ENCODE measurements around the gene ISM2.
"Not testable (repeated sequence)": the region's sequence is repeated elsewhere in the genome, so short reads cannot be mapped to it uniquely, and the experiment has no call there.

ISM2 gene

DNA sequence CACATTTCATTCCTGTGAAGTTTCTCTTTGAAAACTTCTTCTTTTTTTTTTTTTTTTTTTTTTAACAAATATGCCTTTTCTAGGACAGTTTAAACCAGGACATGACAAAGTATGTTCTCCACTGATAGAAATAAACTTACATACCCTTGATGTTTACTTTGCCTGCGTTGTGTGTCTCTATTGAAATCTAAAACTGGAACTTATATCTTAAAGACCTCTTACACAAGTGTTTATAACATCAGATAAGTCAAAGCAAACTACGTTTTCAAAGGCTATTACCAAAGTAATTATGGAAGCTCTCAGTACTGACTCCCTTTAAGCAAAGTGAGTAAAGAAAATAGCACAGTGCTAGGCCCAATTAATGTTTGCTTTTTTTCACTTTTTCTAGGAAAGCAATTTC, 30.6 kb upstream of the ISM2 start:
- Histone ChIP-seq H3K4me1 (ENCODE audit: control insufficient read depth, low read depth, low read length) (no peaks in the 10 kb centered on the region), H3K27ac (ENCODE audit: low read length) (no peak overlapping the region), H3K9me3 (ENCODE audit: control insufficient read depth, low read depth, low read length) (no peaks in the 10 kb centered on the region), H3K4me3 (ENCODE audit: low read length) (no peak overlapping the region), H3K9ac (ENCODE audit: low read length) (no peak overlapping the region), H3K36me3 (ENCODE audit: control insufficient read depth, low read depth, low read length) (no peaks in the 10 kb centered on the region), H3K27me3 (ENCODE audit: control insufficient read depth, insufficient read depth, low read length) (no peaks in the 10 kb centered on the region)

DNA sequence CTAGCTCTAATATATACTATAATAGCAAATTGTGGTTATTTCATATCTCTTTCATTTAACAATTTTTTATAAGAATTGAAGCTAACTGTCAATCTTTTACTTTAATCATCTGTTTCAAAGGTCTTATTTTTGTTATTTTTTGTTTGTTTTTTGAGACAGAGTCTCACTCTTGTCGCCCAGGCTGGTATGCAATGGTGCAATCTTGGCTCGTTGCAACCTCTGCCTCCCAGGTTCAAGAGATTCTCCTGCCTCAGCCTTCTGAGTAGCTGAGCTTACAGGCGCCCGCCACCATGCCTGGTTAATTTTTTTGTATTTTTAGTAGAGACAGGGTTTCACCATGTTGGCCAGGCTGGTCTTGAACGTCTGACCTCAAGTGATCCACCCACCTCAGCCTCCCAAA, 30.1 kb upstream of the ISM2 start:
- H3K27ac ChIP-seq (ENCODE audit: low read length); H3K9ac ChIP-seq (ENCODE audit: low read length); H3K36me3 ChIP-seq (ENCODE audit: control insufficient read depth, low read depth, low read length); H3K9me3 ChIP-seq (ENCODE audit: control insufficient read depth, low read depth, low read length); H3K27me3 ChIP-seq (ENCODE audit: control insufficient read depth, insufficient read depth, low read length); H3K4me3 ChIP-seq (ENCODE audit: low read length); H3K4me1 ChIP-seq (ENCODE audit: control insufficient read depth, low read depth, low read length): not testable (repeated sequence)

DNA sequence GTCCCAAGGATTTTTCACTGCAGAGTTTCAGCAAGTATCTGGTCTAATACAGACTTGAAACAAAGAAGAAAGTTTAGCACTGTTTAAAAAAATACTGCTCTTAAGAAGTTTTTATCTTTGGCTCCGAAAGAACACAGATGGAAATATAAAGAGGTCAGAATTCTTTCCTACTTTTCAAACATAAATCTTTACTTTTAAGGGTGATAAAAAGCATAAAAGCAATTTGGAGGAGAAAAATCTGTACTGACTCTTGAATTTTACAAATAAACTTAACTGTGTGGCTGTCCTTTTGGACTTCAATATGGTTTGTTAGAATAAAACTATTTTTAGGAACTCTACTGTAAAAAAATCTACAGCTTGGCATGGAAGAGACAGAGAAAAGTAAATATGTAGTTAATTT, 27.6 kb upstream of the ISM2 start:
- Histone ChIP-seq H3K27ac (ENCODE audit: low read length) (no peak overlapping the region), H3K36me3 (ENCODE audit: control insufficient read depth, low read depth, low read length) (no peaks in the 10 kb centered on the region), H3K9ac (ENCODE audit: low read length) (no peak overlapping the region), H3K27me3 (ENCODE audit: control insufficient read depth, insufficient read depth, low read length) (no peaks in the 10 kb centered on the region), H3K4me3 (ENCODE audit: low read length) (no peak overlapping the region), H3K9me3 (ENCODE audit: control insufficient read depth, low read depth, low read length) (no peaks in the 10 kb centered on the region), H3K4me1 (ENCODE audit: control insufficient read depth, low read depth, low read length) (no peaks in the 10 kb centered on the region)

DNA sequence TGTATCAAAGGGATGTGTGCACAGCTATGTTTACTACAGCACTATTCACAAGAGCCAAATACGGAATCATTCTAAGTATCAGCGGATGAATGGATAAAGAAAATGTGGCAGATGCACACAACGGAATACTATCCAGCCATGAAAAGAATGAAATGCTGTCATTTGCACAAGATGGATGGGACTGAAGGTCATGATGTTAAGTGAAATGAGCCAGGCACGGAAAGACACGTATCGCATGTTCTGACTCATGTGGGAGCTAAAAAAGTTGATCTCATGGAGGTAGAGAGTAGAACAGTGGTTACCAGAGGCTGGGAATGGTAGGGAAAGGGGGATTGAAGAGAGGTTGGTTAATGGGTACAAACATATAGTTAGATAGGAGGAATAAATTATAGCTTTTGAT, 25.9 kb upstream of the ISM2 start:
- H3K27me3 ChIP-seq (ENCODE audit: control insufficient read depth, insufficient read depth, low read length) = no peaks in the 10 kb centered on the region

DNA sequence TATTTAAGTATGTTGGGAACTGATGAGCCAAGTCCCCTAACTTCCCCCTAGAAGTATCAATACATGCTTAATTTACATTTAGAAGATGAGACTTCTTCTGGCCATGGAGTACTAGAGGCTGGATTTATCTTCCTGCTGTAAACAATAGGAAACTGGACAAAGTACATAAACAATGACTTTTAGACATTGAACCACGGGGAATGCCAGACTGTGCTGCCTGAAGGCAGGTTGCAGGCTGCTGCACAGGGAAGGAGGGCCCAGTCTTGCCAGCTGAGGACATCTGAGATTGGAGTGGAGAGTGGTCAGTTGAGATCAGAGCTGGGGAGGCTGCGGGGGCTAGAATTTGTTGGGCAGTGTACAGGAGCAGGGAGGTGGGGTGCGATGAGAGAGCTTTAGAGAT, 24.5 kb upstream of the ISM2 start:
- no peak overlapping the region for H3K27ac ChIP-seq (ENCODE audit: low read length)

More for the DNA sequence above, 25.9 kb upstream of the ISM2 start:
- Histone ChIP-seq H3K4me3 (ENCODE audit: low read length) (no peak overlapping the region), H3K4me1 (ENCODE audit: control insufficient read depth, low read depth, low read length) (no peaks in the 10 kb centered on the region), H3K9ac (ENCODE audit: low read length) (no peak overlapping the region), H3K9me3 (ENCODE audit: control insufficient read depth, low read depth, low read length) (no peaks in the 10 kb centered on the region), H3K36me3 (ENCODE audit: control insufficient read depth, low read depth, low read length) (peaks cover 9% of the 10 kb centered on the region), H3K27ac (ENCODE audit: low read length) (no peak overlapping the region)

DNA sequence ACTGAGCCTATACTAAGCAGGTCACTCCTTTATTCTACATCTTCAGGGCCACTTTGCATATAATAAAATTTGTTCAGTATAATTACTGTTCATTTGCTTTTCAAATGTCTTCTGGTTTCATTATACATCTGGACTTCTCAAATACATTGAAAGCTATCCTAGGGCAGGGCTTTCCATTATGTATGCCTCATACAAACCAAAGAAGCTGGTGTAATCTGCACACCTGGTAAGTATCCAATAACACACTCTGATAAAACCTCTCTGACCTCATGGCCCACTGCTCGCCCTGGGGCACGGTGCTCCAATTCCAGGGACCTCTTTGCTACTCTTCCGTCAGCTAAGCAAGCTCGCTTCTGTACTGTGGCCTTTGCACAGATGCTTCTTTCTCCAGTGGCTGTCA, 21.9 kb upstream of the ISM2 start:
- H3K4me1 ChIP-seq (ENCODE audit: control insufficient read depth, low read depth, low read length) = no peaks in the 10 kb centered on the region
- H3K9me3 ChIP-seq (ENCODE audit: control insufficient read depth, low read depth, low read length) = no peaks in the 10 kb centered on the region
- no peaks in the 10 kb centered on the region for H3K27me3 ChIP-seq (ENCODE audit: control insufficient read depth, insufficient read depth, low read length)
- peaks cover 15% of the 10 kb centered on the region for H3K36me3 ChIP-seq (ENCODE audit: control insufficient read depth, low read depth, low read length)
- no peak overlapping the region for H3K9ac ChIP-seq (ENCODE audit: low read length)
- H3K27ac ChIP-seq (ENCODE audit: low read length) = no peak overlapping the region
- no peak overlapping the region for H3K4me3 ChIP-seq (ENCODE audit: low read length)

More for the DNA sequence above, 24.5 kb upstream of the ISM2 start:
- no peaks in the 10 kb centered on the region for H3K27me3 ChIP-seq (ENCODE audit: control insufficient read depth, insufficient read depth, low read length)
- H3K36me3 ChIP-seq (ENCODE audit: control insufficient read depth, low read depth, low read length) = peaks cover 9% of the 10 kb centered on the region
- H3K9ac ChIP-seq (ENCODE audit: low read length) = no peak overlapping the region
- no peaks in the 10 kb centered on the region for H3K4me1 ChIP-seq (ENCODE audit: control insufficient read depth, low read depth, low read length)
- no peaks in the 10 kb centered on the region for H3K9me3 ChIP-seq (ENCODE audit: control insufficient read depth, low read depth, low read length)
- H3K4me3 ChIP-seq (ENCODE audit: low read length) = no peak overlapping the region

DNA sequence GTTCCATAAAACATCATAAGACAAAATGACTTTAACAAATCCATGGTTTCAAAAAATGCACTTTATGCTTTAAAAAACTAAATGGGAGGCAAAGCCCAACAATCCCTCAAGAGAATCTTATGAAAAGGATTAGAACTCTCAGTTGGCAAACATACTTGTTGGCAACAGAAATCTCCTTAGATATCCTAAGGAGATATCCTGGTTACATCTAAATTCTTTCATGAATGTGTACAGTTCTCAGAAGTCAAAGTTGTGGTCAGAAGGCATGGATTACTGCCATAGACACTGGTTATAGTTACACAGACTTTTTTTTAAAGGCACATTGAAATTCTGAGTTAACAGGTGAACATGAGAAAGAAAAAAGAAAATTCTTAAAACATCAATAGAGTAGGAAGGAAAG, 17.5 kb upstream of the ISM2 start:
- H3K27me3 ChIP-seq (ENCODE audit: control insufficient read depth, insufficient read depth, low read length) = no peaks in the 10 kb centered on the region
- no peaks in the 10 kb centered on the region for H3K9me3 ChIP-seq (ENCODE audit: control insufficient read depth, low read depth, low read length)
- no peak overlapping the region for H3K4me3 ChIP-seq (ENCODE audit: low read length)
- peaks cover 24% of the 10 kb centered on the region for H3K36me3 ChIP-seq (ENCODE audit: control insufficient read depth, low read depth, low read length)
- H3K27ac ChIP-seq (ENCODE audit: low read length) = no peak overlapping the region
- H3K9ac ChIP-seq (ENCODE audit: low read length) = no peak overlapping the region
- no peaks in the 10 kb centered on the region for H3K4me1 ChIP-seq (ENCODE audit: control insufficient read depth, low read depth, low read length)

DNA sequence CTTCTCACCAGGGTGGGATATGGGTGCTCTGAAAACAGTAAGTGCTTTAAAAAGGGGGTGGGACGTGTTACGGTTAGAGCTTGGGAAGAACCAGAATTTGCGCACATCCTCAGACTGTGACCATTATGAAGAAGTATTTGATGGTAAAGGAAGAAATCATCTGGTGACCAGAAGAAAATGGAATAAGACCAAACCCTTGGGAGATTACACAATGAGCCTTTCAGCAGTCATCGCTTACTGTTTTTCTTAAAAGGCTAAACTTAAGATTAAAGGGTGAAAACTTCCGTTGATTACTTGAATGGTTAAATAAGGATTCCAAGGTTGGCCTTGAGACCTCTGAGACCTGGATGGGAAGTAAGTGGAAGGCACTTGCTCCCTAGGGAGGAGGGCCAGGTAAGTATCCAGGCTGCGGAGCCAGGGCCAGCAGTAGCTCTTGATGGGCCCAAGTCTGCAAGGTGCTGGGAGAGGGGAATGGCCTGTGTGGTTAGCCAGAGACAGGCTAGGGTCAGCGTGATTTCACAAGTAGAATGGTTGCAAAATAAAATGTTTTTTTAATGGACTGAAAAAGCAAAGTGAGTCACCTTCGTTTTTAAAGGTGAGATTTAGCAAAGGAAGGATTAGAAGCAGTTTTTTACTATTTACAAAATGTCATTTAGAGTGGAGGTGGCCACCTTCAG, 13.0 kb upstream of the ISM2 start:
- Histone ChIP-seq H3K9ac (ENCODE audit: low read length) (no peak overlapping the region), H3K4me1 (ENCODE audit: control insufficient read depth, low read depth, low read length) (no peaks in the 10 kb centered on the region), H3K9me3 (ENCODE audit: control insufficient read depth, low read depth, low read length) (no peaks in the 10 kb centered on the region), H3K27ac (ENCODE audit: low read length) (no peak overlapping the region), H3K36me3 (ENCODE audit: control insufficient read depth, low read depth, low read length) (peaks cover 11% of the 10 kb centered on the region), H3K4me3 (ENCODE audit: low read length) (no peak overlapping the region), H3K27me3 (ENCODE audit: control insufficient read depth, insufficient read depth, low read length) (no peaks in the 10 kb centered on the region)

DNA sequence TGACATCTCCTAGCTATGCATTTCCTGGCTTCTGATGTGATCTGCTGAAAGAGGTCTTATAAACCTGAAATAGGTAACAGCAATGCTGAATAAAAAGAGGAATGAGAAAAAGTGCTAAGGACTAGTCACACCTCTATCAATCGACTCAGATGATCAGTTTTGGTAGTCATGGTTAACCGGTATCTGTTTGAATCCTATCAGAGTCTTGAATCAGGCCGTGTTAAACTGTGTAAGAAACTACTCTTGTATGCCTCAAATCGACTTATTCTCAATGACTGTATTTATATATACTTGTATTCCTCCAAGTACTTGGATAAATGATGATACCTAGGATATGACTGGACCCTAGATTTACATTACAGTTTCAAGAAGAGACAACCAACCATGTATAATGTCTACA, 10.8 kb upstream of the ISM2 start:
- Histone ChIP-seq H3K9me3 (ENCODE audit: control insufficient read depth, low read depth, low read length) (no peaks in the 10 kb centered on the region), H3K4me3 (ENCODE audit: low read length) (no peak overlapping the region), H3K4me1 (ENCODE audit: control insufficient read depth, low read depth, low read length) (no peaks in the 10 kb centered on the region), H3K36me3 (ENCODE audit: control insufficient read depth, low read depth, low read length) (peaks cover 11% of the 10 kb centered on the region), H3K9ac (ENCODE audit: low read length) (no peak overlapping the region), H3K27ac (ENCODE audit: low read length) (no peak overlapping the region), H3K27me3 (ENCODE audit: control insufficient read depth, insufficient read depth, low read length) (no peaks in the 10 kb centered on the region)

DNA sequence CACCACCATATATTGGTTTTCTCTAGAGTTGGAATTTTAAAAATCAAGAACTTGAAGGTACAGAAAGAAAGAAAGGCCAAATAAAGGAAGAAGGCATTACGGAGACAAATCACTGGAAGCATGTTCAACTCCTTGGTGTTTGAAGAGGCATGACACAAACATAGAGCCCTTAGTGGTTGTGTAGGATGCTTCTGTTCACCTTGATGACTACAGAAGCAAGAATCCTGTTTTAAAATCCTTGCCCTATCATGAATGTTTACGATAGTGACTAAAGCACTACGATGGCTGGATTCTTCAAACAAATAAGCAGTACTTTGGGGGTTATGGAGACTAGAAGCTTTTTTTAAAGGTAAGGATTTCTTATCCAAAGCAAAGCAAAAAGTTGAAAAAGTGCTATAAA, 10.3 kb upstream of the ISM2 start:
- Histone ChIP-seq H3K4me1 (ENCODE audit: control insufficient read depth, low read depth, low read length) (no peaks in the 10 kb centered on the region), H3K9me3 (ENCODE audit: control insufficient read depth, low read depth, low read length) (no peaks in the 10 kb centered on the region), H3K27ac (ENCODE audit: low read length) (no peak overlapping the region), H3K4me3 (ENCODE audit: low read length) (no peak overlapping the region), H3K9ac (ENCODE audit: low read length) (no peak overlapping the region), H3K36me3 (ENCODE audit: control insufficient read depth, low read depth, low read length) (peaks cover 11% of the 10 kb centered on the region), H3K27me3 (ENCODE audit: control insufficient read depth, insufficient read depth, low read length) (no peaks in the 10 kb centered on the region)

DNA sequence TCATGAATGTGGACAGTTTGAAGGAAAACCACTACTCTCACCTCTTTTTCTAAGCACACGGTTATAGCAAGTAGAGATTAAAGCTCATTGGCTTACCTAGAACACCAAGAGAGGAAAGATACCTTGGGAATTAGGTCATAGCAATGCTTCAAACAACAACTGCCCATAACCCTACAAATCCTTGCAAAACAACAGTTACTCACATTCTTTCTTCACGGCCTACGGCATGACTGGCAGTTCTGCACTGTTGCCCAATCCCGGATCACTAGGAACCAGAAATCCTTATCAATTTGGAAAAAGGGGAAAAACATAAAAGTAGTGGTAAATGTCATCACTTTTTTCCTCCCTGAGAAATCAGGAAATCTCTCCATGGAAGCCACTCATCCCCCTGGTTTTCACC, 9.6 kb upstream of the ISM2 start:
- Histone ChIP-seq H3K4me1 (ENCODE audit: control insufficient read depth, low read depth, low read length) (no peaks in the 10 kb centered on the region), H3K27me3 (ENCODE audit: control insufficient read depth, insufficient read depth, low read length) (no peaks in the 10 kb centered on the region), H3K27ac (ENCODE audit: low read length) (no peak overlapping the region), H3K4me3 (ENCODE audit: low read length) (no peak overlapping the region), H3K36me3 (ENCODE audit: control insufficient read depth, low read depth, low read length) (peaks cover 11% of the 10 kb centered on the region), H3K9ac (ENCODE audit: low read length) (no peak overlapping the region), H3K9me3 (ENCODE audit: control insufficient read depth, low read depth, low read length) (no peaks in the 10 kb centered on the region)

DNA sequence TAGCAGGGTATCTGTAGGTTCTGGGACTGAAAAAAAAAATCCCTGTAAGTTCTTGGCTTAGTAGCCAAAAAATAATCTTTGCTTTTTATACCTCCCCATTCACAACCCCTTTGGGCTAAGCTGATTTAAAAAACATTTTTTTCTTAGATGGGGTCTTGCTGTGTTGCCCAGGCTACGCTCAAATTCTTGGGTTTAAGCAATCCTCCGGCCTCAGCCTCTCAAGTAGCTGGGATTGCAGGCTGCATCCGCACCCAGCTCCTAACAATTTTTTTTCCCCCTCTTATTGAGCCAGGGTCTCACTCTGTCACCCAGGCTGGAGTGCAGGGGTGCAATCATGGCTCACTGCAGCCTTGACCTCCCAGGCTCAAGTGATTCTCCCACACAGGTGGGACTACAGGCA, 9.1 kb upstream of the ISM2 start:
- Histone ChIP-seq H3K36me3 (ENCODE audit: control insufficient read depth, low read depth, low read length) (peaks cover 11% of the 10 kb centered on the region), H3K9me3 (ENCODE audit: control insufficient read depth, low read depth, low read length) (no peaks in the 10 kb centered on the region), H3K27me3 (ENCODE audit: control insufficient read depth, insufficient read depth, low read length) (no peaks in the 10 kb centered on the region), H3K27ac (ENCODE audit: low read length) (no peak overlapping the region), H3K9ac (ENCODE audit: low read length) (no peak overlapping the region), H3K4me1 (ENCODE audit: control insufficient read depth, low read depth, low read length) (no peaks in the 10 kb centered on the region), H3K4me3 (ENCODE audit: low read length) (no peak overlapping the region)

Data from iPS-18a (cell line).